Measurements from ENCODE around the gene THBS4.

GRCh38 chr5:80034559-80034958, 589 bp upstream of the THBS4 start:
- TF ChIP-seq CTCF (IDR thresholded peaks at IDR 0.05; ENCODE audit: low read length) (no peak), EZH2 (optimal IDR thresholded peaks at IDR 0.05; ENCODE audit: low read depth, low read length) (no peak), EZH2phosphoT487 (IDR thresholded peaks at IDR 0.05; ENCODE audit: low read length) (no peak)
